ENCODE results near the gene CEP68.

DNA sequence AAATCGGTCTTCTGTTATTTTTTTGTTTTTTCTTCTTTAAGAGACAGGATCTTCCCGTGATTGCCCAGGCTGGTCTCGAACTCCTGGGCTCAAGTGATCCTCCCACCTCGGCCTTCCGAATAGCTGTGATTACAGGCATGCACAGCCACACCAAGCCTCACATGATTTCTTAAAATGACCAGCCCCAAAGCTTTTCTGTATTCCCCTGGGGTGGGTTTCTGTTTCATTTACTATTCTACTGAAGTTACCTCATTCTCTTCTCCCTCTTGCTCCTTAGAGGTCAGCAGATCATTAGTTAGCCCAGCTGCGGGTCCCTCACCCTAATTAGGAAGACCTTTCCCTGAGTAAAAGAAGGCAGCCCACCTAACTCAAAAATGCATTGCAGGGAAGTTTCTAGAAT, 39.4 kb upstream of the CEP68 start:
- no peak for TF ChIP-seq POLR2A (IDR thresholded peaks at IDR 0.05; ENCODE audit: low read depth, low read length)
- no peak for TF ChIP-seq POLR2AphosphoS5 (IDR thresholded peaks at IDR 0.05; ENCODE audit: low read depth, low read length)
- no peak for TF ChIP-seq TAF1 (IDR thresholded peaks at IDR 0.05; ENCODE audit: borderline replicate concordance, low read depth, low read length)
